Caco-2 (cell line): ENCODE results near the gene VAC14. TPM values are rescaled to one million over a fixed set of nuclear protein-coding genes. Genes with fewer than 3 reads are reported as not detected.
A peak's percentile ranks its signal among the peaks of the same experiment; 100 is the strongest.

ENCODE experiments used
- BruUV-seq: library from RNA; stranded (reverse); fragments of 400-500 nt; replicated peaks from 2 replicates; lab custom pipeline; 2021; lab: Mats Ljungman, UMichigan
- CTCF ChIA-PET: fragments of 300-600 bp; sonication (Branson Sonifier 250); formaldehyde crosslinking; loops from one replicate; lab custom pipeline; 2022; ENCODE audit warnings: antibody characterized with exemption; lab: Charles Lee
- POLR2A ChIA-PET: fragments of 300-600 bp; sonication (Branson Sonifier 250); formaldehyde crosslinking; loops from one replicate; lab custom pipeline; 2022; ENCODE audit warnings: antibody characterized with exemption; lab: Charles Lee
- DNase-seq, 2 experiments: peaks; one replicate each; pipeline versions ENCODE4 v3.0.0 to v3.0.0-alpha.2; 2020 to 2022
- H3K27me3 ChIP-seq: replicated peaks from 2 replicates; pipeline ENCODE4 v1.6.0; 2011; ENCODE audit warnings: low read length; ENCODE audit not compliant: control insufficient read depth, insufficient read depth
- H3K36me3 ChIP-seq: 2 replicates; pipeline ENCODE4 v1.5.1; 2011; ENCODE audit warnings: low read length; ENCODE audit not compliant: control insufficient read depth, insufficient read depth
- H3K4me1 ChIP-seq: fragments of 250-450 bp; sonication (Bioruptor Pico); 2 replicates; pipeline ENCODE4 v1.5.1; 2020; ENCODE audit warnings: mild to moderate bottlenecking
- H3K4me3 ChIP-seq: 2 replicates; pipeline ENCODE4 v1.5.1; 2011; ENCODE audit warnings: low read depth, mild to moderate bottlenecking, control low read depth, low read length
- H3K9me3 ChIP-seq: fragments of 250-450 bp; sonication (Bioruptor Pico); 2 replicates; pipeline ENCODE4 v1.5.1; 2020; ENCODE audit warnings: mild to moderate bottlenecking, moderate library complexity
- H3K27ac Mint-ChIP-seq: one replicate; pipeline ENCODE4 v1.8.0; 2022; ENCODE audit warnings: mixed read lengths; ENCODE audit not compliant: unreplicated experiment
- H3K27me3 Mint-ChIP-seq: one replicate; pipeline ENCODE4 v1.8.0; 2022; ENCODE audit warnings: mixed read lengths; ENCODE audit not compliant: insufficient read depth, unreplicated experiment
- H3K36me3 Mint-ChIP-seq: one replicate; pipeline ENCODE4 v1.8.0; 2022; ENCODE audit warnings: mild to moderate bottlenecking, mixed read lengths; ENCODE audit not compliant: insufficient read depth, unreplicated experiment
- H3K4me1 Mint-ChIP-seq: one replicate; pipeline ENCODE4 v1.8.0; 2022; ENCODE audit warnings: low read depth, mixed read lengths; ENCODE audit not compliant: unreplicated experiment
- H3K4me3 Mint-ChIP-seq: one replicate; pipeline ENCODE4 v1.8.0; 2022; ENCODE audit warnings: mild to moderate bottlenecking, moderate library complexity, mixed read lengths; ENCODE audit not compliant: unreplicated experiment
- H3K9me3 Mint-ChIP-seq: one replicate; pipeline ENCODE4 v1.8.0; 2022; ENCODE audit warnings: mixed read lengths; ENCODE audit not compliant: unreplicated experiment
- intact Hi-C: fragments of 100-400 bp; cut with micrococcal nuclease; formaldehyde crosslinking; loops from one replicate; pipeline ENCODE4 v1.10.0; 2022; ENCODE audit not compliant: unreplicated experiment
- total RNA-seq: library from RNA; stranded (reverse); gene quantifications from 2 replicates; pipeline ENCODE4 v1.2.3, GENCODE V29; 2022
- TF ChIP-seq, protein P1 (sequence below), 2 experiments: fragments of 200-600 bp in 1 of 2; IDR thresholded peaks; 1 replicate in 1 of 2; 2 replicates in 1 of 2; pipeline versions ENCODE4 v1.5.1 to v1.8.0; 2011 to 2022; ENCODE audit warnings: antibody characterized with exemption in 1 of 2, control low read depth in 1 of 2, inconsistent platforms in 1 of 2, low read depth in 1 of 2, low read length in 1 of 2, mild to moderate bottlenecking in 1 of 2, moderate library complexity in 1 of 2; ENCODE audit not compliant: insufficient read depth in 1 of 2, severe bottlenecking in 1 of 2, unreplicated experiment in 1 of 2

The VAC14 gene
- total RNA-seq, 1 experiment from 2014 or later = 63.5 TPM

DNA sequence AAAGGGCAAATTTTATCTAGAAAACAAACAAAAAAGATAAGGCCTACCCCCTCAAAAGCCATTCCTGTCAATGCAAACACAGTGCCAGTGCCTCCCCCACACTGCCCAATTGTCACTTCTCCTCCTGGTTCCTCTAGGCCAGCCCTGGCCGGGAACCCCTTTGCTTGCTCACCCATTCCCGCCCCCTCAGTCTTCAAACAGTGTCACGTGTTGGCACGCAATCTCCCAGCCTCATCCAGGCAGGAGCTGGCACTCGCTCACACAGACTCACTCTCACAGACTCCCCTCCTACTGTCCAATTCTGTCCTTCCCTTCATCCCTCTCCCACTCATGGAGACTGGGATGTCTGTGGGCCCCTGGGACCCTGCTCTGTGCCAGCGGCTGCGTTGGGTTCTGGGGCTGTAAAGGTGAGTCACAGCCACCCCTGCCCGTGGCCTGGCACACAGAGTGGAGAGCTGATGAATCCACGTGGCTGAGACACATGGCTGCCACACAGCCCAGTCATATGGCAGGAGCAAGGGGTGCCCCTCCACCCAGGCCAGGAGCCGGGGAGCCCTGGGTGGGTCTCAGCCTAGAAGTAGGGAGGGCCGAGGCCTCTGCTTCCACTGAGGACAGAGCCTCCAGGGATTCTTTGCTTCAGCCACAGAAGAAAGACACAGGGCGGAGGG, 54.8 kb downstream of the VAC14 start:
- H3K4me1 ChIP-seq = peaks cover 42% of the 10 kb centered on the region
- intact Hi-C loops = loop anchor here (5.0 kb wide), 1 partner anchor 56 kb away; the partner anchor contains the start of gene VAC14
- H3K27ac Mint-ChIP-seq = peak overlapping the region; percentile 69

DNA sequence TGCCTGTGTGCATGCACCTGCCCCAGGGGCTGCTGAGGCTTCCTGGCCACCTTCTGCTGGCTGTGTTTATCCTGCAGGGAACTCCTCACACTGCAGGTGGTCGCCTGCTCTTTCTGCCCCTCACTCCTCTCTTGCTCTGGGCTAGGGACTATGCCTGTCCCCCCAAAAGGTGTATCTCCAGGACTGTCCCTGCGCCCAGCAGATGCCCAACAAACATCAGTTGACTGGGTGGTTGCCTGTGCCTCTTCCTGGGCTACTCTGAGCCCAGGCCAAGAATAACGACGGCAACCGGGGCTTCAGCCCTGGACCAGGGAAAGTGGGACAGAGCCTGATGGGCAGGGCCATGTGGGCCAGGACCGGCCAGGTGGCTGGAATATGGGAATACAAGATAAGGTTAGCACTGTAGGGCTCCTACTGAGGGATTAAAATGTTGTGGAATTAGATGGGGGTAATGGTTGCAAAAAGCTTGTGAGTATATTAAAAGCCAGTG, 55.4 kb downstream of the VAC14 start:
- Mint-ChIP-seq H3K27ac (peak overlapping the region; percentile 69), H3K4me1 (peaks cover 31% of the 10 kb centered on the region), H3K9me3 (no peaks in the 10 kb centered on the region), H3K4me3 (no peak overlapping the region), H3K36me3 (peaks cover 16% of the 10 kb centered on the region), H3K27me3 (no peaks in the 10 kb centered on the region)
- DNase-seq = no peak
- H3K4me3 ChIP-seq = no peak overlapping the region
- peaks cover 42% of the 10 kb centered on the region for H3K4me1 ChIP-seq
- intact Hi-C loops = loop anchor here (5.0 kb wide), 1 partner anchor 57 kb away; the partner anchor contains the start of gene VAC14
- TSS peak; percentile 27 for BruUV-seq
- no peaks in the 10 kb centered on the region for H3K27me3 ChIP-seq
- ChIA-PET POLR2A (no interaction called here), CTCF (interaction anchor here (1.1 kb wide), 1 partner anchor 24 kb away, joined by 5 read pairs; no protein-coding TSS in a partner anchor)
- TF ChIP-seq, protein P1, sequence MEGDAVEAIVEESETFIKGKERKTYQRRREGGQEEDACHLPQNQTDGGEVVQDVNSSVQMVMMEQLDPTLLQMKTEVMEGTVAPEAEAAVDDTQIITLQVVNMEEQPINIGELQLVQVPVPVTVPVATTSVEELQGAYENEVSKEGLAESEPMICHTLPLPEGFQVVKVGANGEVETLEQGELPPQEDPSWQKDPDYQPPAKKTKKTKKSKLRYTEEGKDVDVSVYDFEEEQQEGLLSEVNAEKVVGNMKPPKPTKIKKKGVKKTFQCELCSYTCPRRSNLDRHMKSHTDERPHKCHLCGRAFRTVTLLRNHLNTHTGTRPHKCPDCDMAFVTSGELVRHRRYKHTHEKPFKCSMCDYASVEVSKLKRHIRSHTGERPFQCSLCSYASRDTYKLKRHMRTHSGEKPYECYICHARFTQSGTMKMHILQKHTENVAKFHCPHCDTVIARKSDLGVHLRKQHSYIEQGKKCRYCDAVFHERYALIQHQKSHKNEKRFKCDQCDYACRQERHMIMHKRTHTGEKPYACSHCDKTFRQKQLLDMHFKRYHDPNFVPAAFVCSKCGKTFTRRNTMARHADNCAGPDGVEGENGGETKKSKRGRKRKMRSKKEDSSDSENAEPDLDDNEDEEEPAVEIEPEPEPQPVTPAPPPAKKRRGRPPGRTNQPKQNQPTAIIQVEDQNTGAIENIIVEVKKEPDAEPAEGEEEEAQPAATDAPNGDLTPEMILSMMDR (IDR thresholded peaks at IDR 0.05; ENCODE audit: insufficient read depth in 1 of 2, low read depth in 1 of 2, low read length in 1 of 2, severe bottlenecking in 1 of 2, unreplicated experiment in 1 of 2) = no peak
- no peaks in the 10 kb centered on the region; the same call in 1 of the 2 replicates for H3K9me3 ChIP-seq
- H3K36me3 ChIP-seq = peaks cover 5% of the 10 kb centered on the region

More for the DNA sequence above, 54.8 kb downstream of the VAC14 start:
- Histone ChIP-seq H3K36me3 (peaks cover 5% of the 10 kb centered on the region), H3K27me3 (no peaks in the 10 kb centered on the region), H3K4me3 (no peak overlapping the region), H3K9me3 (no peaks in the 10 kb centered on the region; the same call in 1 of the 2 replicates)
- Mint-ChIP-seq H3K4me1 (peaks cover 31% of the 10 kb centered on the region), H3K36me3 (peaks cover 16% of the 10 kb centered on the region), H3K27me3 (no peaks in the 10 kb centered on the region), H3K9me3 (no peaks in the 10 kb centered on the region), H3K4me3 (peak overlapping the region; percentile 17)
- TF ChIP-seq, protein P1 (IDR thresholded peaks at IDR 0.05; ENCODE audit: insufficient read depth in 1 of 2, low read depth in 1 of 2, low read length in 1 of 2, severe bottlenecking in 1 of 2, unreplicated experiment in 1 of 2) = no peak
- CTCF ChIA-PET = interaction anchor here (1.0 to 1.1 kb wide), 3 partner anchors 8 to 25 kb away, joined by 5 to 6 read pairs (median 5); no protein-coding TSS in a partner anchor
- peak in 1 of 2 experiments; percentile 23 for DNase-seq
- BruUV-seq = no TSS peak
- POLR2A ChIA-PET = no interaction called here

DNA sequence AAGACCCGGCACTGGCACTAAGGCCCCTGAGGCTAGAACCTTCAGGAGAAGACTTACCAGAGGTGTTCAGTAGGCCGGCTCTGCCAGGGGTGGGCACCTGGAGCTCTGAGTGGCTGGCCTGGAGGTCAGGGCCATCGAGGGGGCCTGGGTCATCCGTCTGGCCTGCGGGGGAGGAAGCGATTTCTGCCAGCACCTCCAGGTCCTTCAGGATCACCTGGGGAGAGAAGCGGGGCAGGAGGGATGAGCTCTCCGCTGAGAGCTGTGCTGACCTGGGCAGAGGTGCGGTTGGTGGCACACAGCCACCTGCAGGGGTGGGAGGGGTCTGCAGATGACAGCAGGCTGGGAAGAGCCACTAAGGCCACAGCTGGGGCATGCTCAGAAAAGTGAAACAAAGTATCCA, 56.6 kb downstream of the VAC14 start:
- TF ChIP-seq, protein P1 (IDR thresholded peaks at IDR 0.05; ENCODE audit: insufficient read depth in 1 of 2, low read depth in 1 of 2, low read length in 1 of 2, severe bottlenecking in 1 of 2, unreplicated experiment in 1 of 2) = no peak
- Mint-ChIP-seq H3K4me1 (peaks cover 31% of the 10 kb centered on the region), H3K4me3 (no peak overlapping the region), H3K9me3 (no peaks in the 10 kb centered on the region), H3K36me3 (peaks cover 24% of the 10 kb centered on the region), H3K27me3 (no peaks in the 10 kb centered on the region), H3K27ac (no peak overlapping the region)
- H3K4me1 ChIP-seq = peaks cover 42% of the 10 kb centered on the region
- BruUV-seq = no TSS peak
- no peak for DNase-seq
- H3K27me3 ChIP-seq = no peaks in the 10 kb centered on the region
- ChIA-PET POLR2A (interaction anchor here (0.5 kb wide), 1 partner anchor 663 kb away, joined by 3 read pairs; no protein-coding TSS in a partner anchor), CTCF (no interaction called here)
- no peak overlapping the region for H3K4me3 ChIP-seq
- peaks cover 5% of the 10 kb centered on the region for H3K36me3 ChIP-seq
- no peaks in the 10 kb centered on the region; the same call in 1 of the 2 replicates for H3K9me3 ChIP-seq
- intact Hi-C loops = no loop called here
